NCI-H226 (cell line): ENCODE data around the gene PLD1.
"Not testable (repeated sequence)": the region's sequence is repeated elsewhere in the genome, so short reads cannot be mapped to it uniquely, and the experiment has no call there.

Experiments
- DNase-seq: peaks from one replicate; pipeline ENCODE4 v3.0.0-alpha.2; 2015

The PLD1 gene

DNA sequence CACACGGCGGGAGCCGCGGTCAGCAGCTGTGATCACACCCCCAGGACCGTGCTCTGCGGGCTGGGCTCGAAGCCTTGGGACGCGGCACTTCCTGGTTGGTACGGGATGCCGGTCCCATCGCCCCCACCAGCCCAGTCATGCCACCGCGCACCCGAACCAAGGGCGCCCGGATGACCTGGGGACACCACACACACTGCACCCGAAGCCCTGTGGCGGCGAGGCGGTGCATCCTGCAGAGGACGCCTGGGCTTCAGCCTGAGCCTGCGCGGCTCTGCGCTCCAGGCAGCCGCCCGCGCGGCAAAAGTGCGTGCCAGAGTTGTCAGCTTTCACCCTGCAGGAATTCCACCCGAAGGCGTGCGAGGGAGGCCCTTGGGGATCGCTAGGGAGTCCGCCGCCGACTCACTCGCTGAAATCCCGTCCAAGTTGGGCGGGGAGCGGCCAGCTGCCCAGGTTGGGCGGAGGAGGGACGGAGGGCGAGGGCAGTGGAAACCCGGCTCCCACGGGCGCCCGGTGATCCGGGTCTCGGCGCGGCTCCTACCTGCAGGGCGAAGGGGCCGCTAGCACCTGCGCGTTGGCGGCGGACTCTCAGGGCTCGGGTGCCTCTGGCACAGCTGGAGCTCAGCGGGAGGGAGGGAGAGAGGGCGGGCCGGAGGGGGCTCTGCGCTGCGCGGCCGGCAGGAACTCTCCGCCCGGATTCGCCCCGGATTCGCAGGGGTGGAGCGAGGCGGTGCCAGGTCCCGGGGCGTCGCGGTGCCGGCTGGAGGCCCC lies at the start of gene PLD1:
PLD1 (minus strand) TSS at position 623 of the 768 bp plus-strand sequence. CDS start 72,432 bp downstream, outside the sequence.
- peak; percentile 99 for DNase-seq

- DNase-seq = not testable (repeated sequence)
These were observed 48.5 kb upstream of the PLD1 start for GRCh38 chr3:171858770-171859169.

- DNase-seq = no peak
These were observed 44.5 kb upstream of the PLD1 start for GRCh38 chr3:171854649-171855305.

DNA sequence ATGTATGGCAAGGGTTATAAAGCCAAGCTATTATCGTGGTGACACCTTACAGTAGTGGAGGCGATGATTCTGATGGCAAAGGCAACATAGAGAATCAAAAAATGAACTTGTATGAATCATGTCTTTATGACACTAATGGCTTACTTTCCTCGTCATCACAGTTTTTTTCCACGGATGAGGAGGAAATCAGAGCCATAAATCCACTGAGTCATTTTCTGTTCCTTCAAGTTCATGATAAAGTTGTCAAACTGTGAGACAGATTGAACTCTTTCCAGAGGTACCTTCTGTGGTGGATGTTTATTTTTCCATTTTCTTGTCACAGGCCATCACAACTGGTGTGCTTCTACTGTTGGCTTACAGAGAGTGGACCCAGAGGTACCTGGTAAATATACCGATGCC lies 41.4 kb upstream of the PLD1 start:
- DNase-seq = peak; percentile 88

DNA sequence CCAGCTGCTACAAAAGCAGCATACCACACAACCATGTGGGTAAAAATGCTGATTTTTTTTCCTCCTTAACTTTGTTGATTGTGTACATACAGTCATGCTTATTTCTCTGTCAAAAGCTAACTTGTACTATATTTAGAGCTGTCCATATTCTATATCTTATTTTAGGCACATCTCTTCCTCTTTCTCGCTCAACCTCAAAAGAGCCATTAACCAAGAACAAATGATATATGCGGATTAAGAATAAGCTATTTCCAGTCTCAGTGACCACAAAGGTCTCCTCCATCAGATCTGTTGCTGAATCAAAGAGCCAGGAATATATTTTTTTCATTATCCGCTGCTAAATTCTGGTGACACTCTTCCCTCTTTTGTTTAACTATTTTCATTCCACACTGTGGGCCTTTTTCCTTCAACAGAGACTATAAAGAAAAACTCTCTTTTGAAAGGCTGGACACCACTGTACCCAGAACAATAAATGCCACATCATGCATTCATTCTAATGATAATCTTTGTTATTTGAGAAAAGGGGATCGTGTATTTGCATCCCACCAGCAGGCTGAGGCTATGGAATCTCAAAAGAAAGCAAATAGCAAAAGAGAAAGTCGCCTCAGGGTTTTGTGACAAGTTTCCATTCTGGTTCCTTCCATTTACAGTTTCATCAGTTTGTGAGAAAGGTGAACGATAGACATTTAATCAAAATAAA lies 40.8 kb upstream of the PLD1 start:
- DNase-seq = no peak

DNA sequence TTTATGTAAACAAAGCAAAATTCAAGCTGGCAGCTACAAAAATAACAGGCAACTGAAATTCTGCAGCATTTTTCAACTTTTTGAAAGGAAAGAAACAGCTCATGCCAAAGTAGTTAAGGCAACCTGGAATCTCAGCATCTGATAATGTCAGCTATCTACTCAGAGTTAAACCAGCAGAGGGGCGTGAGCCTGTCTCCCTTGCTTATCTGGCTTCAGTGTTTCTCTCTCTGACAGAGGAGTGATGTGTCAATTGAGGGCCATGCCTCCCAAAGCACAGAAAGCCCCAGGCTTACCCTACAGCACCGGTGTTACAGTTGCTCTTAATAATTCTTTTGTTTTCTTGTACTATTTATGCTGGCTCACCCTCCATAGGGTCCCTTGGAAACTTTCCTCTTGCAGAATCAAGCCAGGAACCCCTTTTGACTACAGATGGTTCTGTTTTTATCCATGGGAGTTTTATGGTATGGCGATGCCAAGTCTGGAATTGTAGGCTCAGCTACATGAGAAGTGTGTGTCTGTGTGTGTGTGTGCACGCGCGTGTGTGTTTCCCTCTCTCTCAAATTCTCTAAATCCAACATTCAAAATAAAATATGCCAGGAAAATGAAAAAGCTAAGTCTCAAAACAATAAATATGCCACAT lies 40.2 kb upstream of the PLD1 start:
- DNase-seq = peak; percentile 78

- no peak for DNase-seq
These were observed 39.5 kb upstream of the PLD1 start for GRCh38 chr3:171849617-171850319.

DNA sequence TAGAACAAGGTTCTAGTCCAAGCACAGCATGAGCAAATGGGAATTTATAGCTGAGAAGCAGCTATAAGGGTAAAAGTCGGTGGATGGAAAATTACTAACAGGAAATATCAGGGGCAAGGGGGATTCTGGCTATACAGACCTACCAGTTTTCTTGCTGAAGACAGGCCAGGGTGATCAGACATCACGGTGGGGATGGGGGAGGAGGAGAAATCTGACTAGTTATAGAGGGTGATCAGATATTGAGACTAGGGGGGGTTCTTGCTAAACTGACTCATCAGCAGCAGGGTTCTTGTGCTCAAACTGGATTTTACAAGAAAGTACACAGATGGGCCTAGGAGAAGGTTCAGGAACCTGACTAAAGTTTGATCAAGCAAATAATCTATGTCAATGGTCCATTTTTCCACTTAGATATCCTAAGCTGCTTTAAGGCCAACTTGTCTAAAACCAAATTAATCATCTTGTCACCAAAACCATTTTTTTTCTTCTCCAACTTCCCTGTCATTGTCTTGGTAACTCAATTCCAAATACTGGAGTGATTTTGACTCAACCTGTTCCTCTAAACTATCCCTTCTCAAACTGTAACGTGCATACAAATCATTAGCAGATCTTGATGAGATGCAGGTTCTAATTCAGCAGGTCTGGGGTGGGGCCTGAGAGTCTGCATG lies 37.4 kb upstream of the PLD1 start:
- no peak for DNase-seq

GRCh38 chr3:171847133-171847532 lies 36.9 kb upstream of the PLD1 start:
- no peak for DNase-seq

GRCh38 chr3:171846597-171846996 lies 36.3 kb upstream of the PLD1 start:
- DNase-seq = no peak

GRCh38 chr3:171845481-171846284 lies 35.4 kb upstream of the PLD1 start:
- no peak for DNase-seq

DNA sequence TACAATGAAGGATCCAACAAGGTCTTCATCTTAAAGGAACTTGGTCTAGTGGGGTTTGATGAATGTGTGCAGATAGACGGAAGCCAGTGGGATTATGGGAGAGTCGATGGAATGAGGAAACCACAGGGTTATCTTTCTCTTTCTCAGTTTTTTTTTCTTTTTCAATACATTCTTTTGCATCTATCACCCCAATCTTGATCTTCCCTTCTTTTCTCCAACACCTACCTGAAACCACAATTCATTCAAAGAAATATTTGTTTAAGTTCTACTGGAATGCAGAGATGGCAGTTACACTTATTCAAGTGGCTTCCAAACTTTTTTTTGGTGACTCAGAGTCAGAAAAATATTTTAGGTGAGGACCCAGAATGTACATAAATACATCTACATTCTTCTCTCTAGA lies 34.6 kb upstream of the PLD1 start:
- no peak for DNase-seq

- DNase-seq = peak; percentile 69
These were observed 32.7 kb upstream of the PLD1 start, which contains the start of gene TMEM212 for GRCh38 chr3:171842864-171843518. TSS of gene TMEM212 (plus strand) at chr3:171843349. CDS start at chr3:171843384, 35 bp downstream.

DNA sequence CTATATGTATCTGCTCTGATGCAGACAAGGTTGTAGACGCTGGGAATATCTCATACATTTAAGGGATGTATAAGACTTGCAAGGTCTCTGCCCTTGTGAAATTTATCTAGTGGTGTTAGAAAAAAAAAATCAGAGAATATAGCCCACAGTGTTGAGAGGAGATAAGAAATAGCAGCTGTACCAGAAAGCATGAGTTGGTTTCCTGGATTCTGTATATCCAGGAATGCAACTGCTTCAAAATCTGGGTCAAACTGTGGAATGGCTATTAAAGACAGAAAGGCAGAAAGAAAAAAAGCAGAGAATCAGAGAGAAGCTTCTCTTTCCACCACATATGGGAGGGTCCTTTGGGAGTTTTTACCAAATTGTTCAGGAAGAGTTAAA lies 31.3 kb upstream of the PLD1 start:
- peak; percentile 74 for DNase-seq

GRCh38 chr3:171840811-171841619 lies 30.7 kb upstream of the PLD1 start:
- no peak for DNase-seq

DNA sequence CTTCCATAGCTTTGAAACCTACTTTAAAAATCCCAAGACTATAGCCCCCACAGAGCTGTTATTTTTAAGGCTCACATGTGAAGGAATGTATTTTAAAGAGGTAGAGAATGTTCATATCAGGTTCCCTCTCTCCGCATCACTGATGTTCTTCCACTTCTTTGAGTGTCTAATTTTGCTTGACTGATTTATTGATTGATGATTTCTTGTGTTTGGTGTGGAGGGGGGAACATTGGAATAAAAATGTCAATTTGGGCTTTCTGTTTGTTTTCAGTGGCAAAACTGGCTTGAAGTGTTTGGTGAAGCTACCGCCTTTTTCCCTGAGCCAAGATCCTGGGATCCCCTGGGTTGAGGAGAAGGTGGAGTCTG lies 30.1 kb upstream of the PLD1 start:
- DNase-seq = no peak

GRCh38 chr3:171839270-171839669 lies 29.0 kb upstream of the PLD1 start:
- no peak for DNase-seq

- DNase-seq = no peak
These were observed 28.0 kb upstream of the PLD1 start for GRCh38 chr3:171838218-171838720.

- DNase-seq = no peak
These were observed 27.4 kb upstream of the PLD1 start for GRCh38 chr3:171837698-171838097.

DNA sequence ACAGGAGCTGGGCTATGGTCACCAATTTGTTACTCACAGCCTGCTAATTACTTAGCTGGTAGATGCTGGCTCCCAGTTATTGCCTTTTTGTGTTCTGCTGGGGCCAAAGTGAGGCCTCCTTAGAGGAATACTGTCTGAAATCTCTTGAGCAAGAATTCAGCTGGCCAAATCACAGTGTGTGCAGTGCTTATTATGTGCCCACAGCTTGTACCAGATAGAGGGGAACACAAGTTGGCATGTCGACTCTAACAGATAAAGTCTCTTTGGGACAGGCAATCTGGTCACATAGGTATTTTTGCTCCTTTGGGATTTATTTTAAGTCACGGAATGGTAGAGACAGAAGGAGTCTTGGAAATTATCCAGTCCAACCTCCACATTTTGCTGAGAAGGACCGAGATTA lies 26.6 kb upstream of the PLD1 start:
- no peak for DNase-seq
